Stimulated activated CD8-positive, alpha-beta memory T cell treated with anti-CD3 and anti-CD28 coated beads, Interleukin-12 subunit alpha, Interleukin-12 subunit beta, amount 100 ng/mL, for 4 hours (primary cell): Measurements from ENCODE around the gene PACSIN2.

Experiments
- DNase-seq: peaks from one replicate; pipeline ENCODE4 v3.0.0-alpha.2; 2020; ENCODE audit warnings: low read depth

PACSIN2 gene

GRCh38 chr22:42856865-42857704 lies 157.9 kb downstream of the PACSIN2 start, which contains the start of gene ARFGAP3:
Gene ARFGAP3, minus strand, starts transcription at chr22:42857273. Its CDS starts 91 bp downstream, at chr22:42857182.
- peak; percentile 95 for DNase-seq

DNA sequence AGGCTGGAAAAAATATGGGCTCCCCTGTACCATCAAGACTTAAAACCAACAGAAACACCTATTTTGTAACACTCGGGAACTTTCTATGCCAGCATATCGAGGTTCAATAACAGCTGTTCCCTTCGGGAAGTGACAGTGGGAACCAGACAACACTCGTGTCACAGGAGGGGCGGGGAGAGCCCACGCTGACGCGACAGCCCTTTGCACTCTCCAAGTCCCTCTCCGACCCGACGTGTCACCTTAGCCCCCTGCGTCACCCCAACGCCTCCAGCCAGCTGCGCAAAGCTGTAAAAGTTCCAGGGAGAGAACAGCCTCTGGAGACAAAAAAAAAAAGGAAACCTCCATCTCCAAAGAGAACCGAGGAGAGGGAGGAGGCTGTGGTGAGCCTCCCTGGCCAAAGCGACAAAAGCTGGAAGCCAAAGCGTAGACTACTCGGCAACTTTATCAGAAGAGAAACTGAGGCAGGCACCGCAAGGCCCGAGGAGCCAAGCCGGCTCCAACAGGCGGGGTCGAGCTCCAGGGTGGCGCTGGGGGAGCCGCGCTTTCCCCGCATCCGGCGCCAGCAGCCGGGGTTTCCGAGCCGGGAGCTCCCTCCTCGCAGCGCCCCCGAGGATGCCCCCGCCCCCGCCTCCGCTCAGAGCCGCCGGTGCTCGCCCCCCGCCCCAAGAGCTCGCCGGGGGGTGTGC lies 158.6 kb downstream of the PACSIN2 start:
- DNase-seq: peak; percentile 35

GRCh38 chr22:42855721-42856120 lies 159.2 kb downstream of the PACSIN2 start:
- DNase-seq: no peak

GRCh38 chr22:42855211-42855610 lies 159.7 kb downstream of the PACSIN2 start:
- DNase-seq: no peak

- no peak for DNase-seq
These were observed 165.9 kb downstream of the PACSIN2 start for GRCh38 chr22:42848941-42849550.

- no peak for DNase-seq
These were observed 167.8 kb downstream of the PACSIN2 start for GRCh38 chr22:42847110-42847509.

- DNase-seq: no peak
These were observed 170.2 kb downstream of the PACSIN2 start for GRCh38 chr22:42844756-42845155.

DNA sequence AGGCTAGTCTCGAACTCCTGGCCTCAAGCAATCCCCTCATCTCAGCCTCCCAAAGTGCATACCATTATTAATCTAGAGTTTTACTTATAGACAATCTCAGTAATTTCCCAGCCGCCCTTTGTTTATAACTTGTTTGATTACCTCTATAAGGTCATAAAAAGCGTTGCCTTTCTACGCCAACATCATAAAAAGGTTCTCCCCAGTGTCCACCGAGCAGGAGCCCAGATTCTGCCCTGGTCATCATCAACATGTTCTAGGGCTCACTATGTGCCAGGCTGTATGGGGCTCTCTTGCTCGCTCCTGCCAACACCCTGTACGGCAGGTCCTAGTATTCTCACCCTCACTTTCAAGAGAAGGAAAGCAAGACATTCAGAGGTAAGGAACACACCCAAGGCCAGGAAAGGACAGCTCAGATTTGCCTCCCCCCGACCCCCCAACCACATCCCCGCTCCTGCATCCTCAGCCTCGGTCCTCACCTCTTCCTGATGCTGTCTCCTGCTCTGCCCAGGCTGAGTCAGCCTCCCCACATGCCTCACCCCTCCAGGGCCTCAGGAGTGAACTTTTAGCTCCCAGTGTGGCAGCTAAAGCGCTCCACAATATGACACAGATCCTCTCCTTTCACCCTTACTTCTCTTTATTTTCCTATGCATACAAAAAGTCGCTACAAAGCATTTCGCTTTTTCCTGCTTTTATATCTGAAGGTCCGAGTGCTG lies 172.1 kb downstream of the PACSIN2 start:
- no peak for DNase-seq

DNA sequence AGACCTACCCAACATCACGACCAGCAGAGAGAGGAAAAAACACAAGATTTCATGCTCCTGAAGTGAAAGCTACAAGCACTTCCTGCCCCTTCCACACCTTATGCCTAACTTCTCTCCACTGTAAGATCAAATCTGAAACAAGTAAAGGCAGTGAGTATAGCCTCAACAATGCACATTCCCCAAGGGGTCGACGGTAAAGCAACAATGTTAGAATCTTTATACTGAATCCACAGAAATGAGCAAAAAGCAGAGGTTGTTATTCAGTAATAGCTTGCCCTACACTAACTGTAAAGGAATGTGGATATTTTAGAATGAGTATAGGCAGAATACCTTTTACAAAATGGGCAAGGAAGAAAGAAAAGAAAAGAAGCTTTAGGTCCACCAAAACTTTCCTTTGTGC lies 173.5 kb downstream of the PACSIN2 start:
- DNase-seq: no peak

- DNase-seq: no peak
These were observed 177.4 kb downstream of the PACSIN2 start for GRCh38 chr22:42837556-42837955.

GRCh38 chr22:42836026-42836425 lies 178.9 kb downstream of the PACSIN2 start:
- DNase-seq: no peak

- no peak for DNase-seq
These were observed 180.6 kb downstream of the PACSIN2 start for GRCh38 chr22:42834177-42834949.

- no peak for DNase-seq
These were observed 181.8 kb downstream of the PACSIN2 start for GRCh38 chr22:42833104-42833503.

DNA sequence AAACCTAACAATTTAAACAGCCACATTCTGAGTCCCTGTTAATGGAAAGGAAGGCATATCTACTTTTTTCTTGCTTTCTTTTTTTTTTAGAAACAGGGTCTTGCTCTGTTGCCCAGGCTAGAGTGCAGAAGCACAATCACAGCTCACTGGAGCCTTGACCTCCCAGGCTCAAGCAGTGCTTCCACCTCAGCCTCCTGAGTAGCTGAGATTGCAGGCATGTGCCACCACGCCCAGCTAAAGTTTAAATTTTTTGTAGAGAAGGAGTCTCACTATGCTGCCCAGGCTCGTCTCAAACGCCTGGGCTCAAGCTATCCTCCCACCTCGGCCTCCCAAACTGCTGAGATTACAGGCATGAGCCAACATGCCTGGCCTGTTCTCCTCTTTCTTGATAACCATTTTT lies 183.2 kb downstream of the PACSIN2 start:
- no peak for DNase-seq

- no peak for DNase-seq
These were observed 184.8 kb downstream of the PACSIN2 start for GRCh38 chr22:42830161-42830560.

- DNase-seq: no peak
These were observed 185.6 kb downstream of the PACSIN2 start for GRCh38 chr22:42829302-42829701.

DNA sequence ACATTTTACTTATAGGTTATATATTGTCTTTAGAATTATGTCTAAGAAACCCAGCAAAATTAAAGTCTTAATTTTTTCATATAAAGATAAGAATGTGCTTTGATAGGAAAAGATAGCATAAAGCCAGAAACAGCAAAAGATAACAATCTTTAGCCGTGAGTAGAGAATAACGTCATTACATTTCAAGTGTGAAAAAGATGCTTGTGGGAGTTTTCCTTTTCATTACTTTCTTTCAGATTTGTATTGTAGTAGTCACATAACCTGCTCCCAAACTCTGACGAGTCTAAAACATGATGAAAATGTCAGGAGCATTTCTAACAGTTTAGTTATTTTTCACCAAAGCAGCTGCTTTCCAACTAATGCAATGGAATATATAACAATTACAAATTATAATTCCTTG lies 189.2 kb downstream of the PACSIN2 start:
- DNase-seq: no peak

- DNase-seq: no peak
These were observed 193.6 kb downstream of the PACSIN2 start for GRCh38 chr22:42821386-42821785.

DNA sequence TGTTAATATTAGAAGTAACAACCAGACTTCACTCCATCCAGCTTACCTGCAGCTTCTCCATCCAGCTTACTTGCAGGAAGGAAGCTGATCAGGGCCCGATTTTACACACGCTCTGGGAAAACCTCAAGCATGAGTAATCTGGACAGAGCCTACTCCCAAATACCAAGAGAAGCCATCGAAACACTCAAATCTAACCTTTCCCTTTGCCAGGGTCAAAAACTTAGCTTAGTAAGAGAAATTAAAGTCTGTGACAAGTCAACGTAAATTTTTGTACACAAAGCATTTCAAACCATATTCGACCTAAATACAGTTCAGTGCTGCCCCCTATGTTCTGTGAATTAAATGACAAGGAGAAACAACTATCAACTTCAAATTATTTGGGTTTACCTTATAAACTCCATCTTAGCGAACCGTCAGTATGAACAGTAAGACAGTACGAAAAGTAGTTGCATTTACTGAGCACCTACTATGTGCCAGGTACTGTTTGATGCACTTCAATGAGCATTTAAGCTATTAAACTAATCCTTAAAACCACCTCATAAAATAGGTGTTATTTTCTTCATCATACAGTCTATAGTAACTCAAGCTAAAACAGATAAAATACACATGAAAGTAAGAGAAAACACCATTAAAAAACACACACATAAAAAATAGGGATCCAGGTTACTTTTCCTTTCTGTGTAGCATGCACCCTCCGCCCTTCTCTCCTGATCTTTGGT lies 194.7 kb downstream of the PACSIN2 start:
- DNase-seq: no peak
